Measurements from ENCODE around the gene PAIP2B. TPM values are rescaled to one million over a fixed set of nuclear protein-coding genes. Genes with fewer than 3 reads are reported as not detected.

Gene PAIP2B
- polyA plus RNA-seq, 1 of the 3 experiments (the other 2 are of a cell fraction) = 0.20 TPM

- Histone ChIP-seq H3F3A (replicated peaks; ENCODE audit: insufficient read depth) (no peaks in the 10 kb centered on the region), H3K4me2 (no peak overlapping the region), H3K27me3 (ENCODE audit: insufficient read depth) (no peaks in the 10 kb centered on the region; the same call in 1 of the 2 replicates), H2AFZ (ENCODE audit: low read depth) (no peak overlapping the region), H4K20me1 (ENCODE audit: insufficient read depth) (no peaks in the 10 kb centered on the region), H3K27ac (ENCODE audit: low read depth in 2 of 2, low read length in 1 of 2) (no peak overlapping the region), H3K36me3 (replicated peaks in 1 of 2; ENCODE audit: control insufficient read depth in 1 of 2, insufficient read depth in 2 of 2, low read length in 1 of 2) (no peaks in the 10 kb centered on the region), H3K9me2 (no peaks in the 10 kb centered on the region), H3K4me3 (ENCODE audit: low read depth in 2 of 2, low read length in 1 of 2) (no peak overlapping the region), H3K9ac (no peak overlapping the region), H3K79me2 (ENCODE audit: insufficient read depth) (no peaks in the 10 kb centered on the region), H3K9me3 (no peaks in the 10 kb centered on the region), H3K4me1 (ENCODE audit: control insufficient read depth in 1 of 2, insufficient read depth in 2 of 2, low read depth in 1 of 2, low read length in 1 of 2) (no peaks in the 10 kb centered on the region)
- CTCF ChIA-PET = no interaction called here
- no peak for TF ChIP-seq USF1 (IDR thresholded peaks at IDR 0.05; ENCODE audit: borderline replicate concordance, low read depth)
- TF ChIP-seq MXI1 (IDR thresholded peaks at IDR 0.05; ENCODE audit: low read depth, low read length) = no peak
- TF ChIP-seq TEAD4 (IDR thresholded peaks at IDR 0.05; ENCODE audit: borderline replicate concordance, insufficient read depth) = no peak
- no peak for DNase-seq
- POLR2A ChIA-PET = no interaction called here
- 64% methylated on average over 9 of the region's 9 CpGs for WGBS (ENCODE audit: low lambda C conversion rate)
Measured at GRCh38 chr2:71269511-71270090, 42.7 kb upstream of the PAIP2B start.

DNA sequence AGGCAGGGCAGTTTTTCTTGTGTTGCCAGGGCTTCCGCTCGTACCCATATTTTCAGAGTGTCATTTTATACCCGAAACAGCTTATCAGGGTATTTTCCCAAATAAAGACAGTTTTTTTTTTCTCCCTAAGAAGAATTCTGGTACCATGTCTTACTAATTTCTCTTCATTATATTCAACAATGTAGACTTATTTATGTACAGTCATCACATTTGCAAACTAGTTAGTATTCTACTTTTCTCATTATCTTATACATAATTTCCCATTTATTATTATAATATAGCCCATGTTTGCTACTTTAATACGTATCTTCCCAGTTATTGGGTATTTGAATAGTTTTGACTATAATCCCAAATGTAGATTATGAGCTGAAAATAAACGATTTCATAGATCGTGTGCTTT, 36.5 kb upstream of the PAIP2B start:
- Histone ChIP-seq H3K4me3 (ENCODE audit: low read depth in 2 of 2, low read length in 1 of 2) (no peak overlapping the region), H4K20me1 (ENCODE audit: insufficient read depth) (no peaks in the 10 kb centered on the region), H3K27ac (ENCODE audit: low read depth in 2 of 2, low read length in 1 of 2) (no peak overlapping the region), H2AFZ (ENCODE audit: low read depth) (no peak overlapping the region), H3K4me2 (no peak overlapping the region), H3K4me1 (ENCODE audit: control insufficient read depth in 1 of 2, insufficient read depth in 2 of 2, low read depth in 1 of 2, low read length in 1 of 2) (no peaks in the 10 kb centered on the region), H3K79me2 (ENCODE audit: insufficient read depth) (no peaks in the 10 kb centered on the region), H3K9me2 (no peaks in the 10 kb centered on the region), H3K9ac (no peak overlapping the region), H3K9me3 (no peaks in the 10 kb centered on the region), H3F3A (replicated peaks; ENCODE audit: insufficient read depth) (no peaks in the 10 kb centered on the region), H3K27me3 (ENCODE audit: insufficient read depth) (no peaks in the 10 kb centered on the region; the same call in 1 of the 2 replicates), H3K36me3 (replicated peaks in 1 of 2; ENCODE audit: control insufficient read depth in 1 of 2, insufficient read depth in 2 of 2, low read length in 1 of 2) (no peaks in the 10 kb centered on the region)
- WGBS (ENCODE audit: low lambda C conversion rate) = 54% methylated on average over 6 of the region's 6 CpGs
- no peak for DNase-seq
- no peak for TF ChIP-seq RCOR1 (IDR thresholded peaks at IDR 0.05; ENCODE audit: low read length)
- no peak for TF ChIP-seq RXRA (IDR thresholded peaks at IDR 0.05; ENCODE audit: borderline replicate concordance, low read depth)
- TF ChIP-seq FOXJ3 (CRISPR knock-in tag; IDR thresholded peaks at IDR 0.05) = no peak
- no peak for TF ChIP-seq EP300 (IDR thresholded peaks at IDR 0.05; ENCODE audit: borderline replicate concordance in 1 of 2, low read depth in 1 of 2, low read length in 1 of 2)
- TF ChIP-seq RFX5 (IDR thresholded peaks at IDR 0.05; ENCODE audit: low read length) = no peak
- no peak for TF ChIP-seq NFIC (IDR thresholded peaks at IDR 0.05; ENCODE audit: borderline replicate concordance)
- no peak for TF ChIP-seq REST (IDR thresholded peaks at IDR 0.05; ENCODE audit: low read depth, low read length)
- no peak for TF ChIP-seq GATA2 (CRISPR knock-in tag; IDR thresholded peaks at IDR 0.05)
- ChIA-PET CTCF (no interaction called here), POLR2A (no interaction called here)
